ENCODE measurements around the gene C1QA.
A peak's percentile ranks its signal among the peaks of the same experiment; 100 is the strongest.
"Not testable (repeated sequence)": the region's sequence is repeated elsewhere in the genome, so short reads cannot be mapped to it uniquely, and the experiment has no call there.

Gene C1QA

DNA sequence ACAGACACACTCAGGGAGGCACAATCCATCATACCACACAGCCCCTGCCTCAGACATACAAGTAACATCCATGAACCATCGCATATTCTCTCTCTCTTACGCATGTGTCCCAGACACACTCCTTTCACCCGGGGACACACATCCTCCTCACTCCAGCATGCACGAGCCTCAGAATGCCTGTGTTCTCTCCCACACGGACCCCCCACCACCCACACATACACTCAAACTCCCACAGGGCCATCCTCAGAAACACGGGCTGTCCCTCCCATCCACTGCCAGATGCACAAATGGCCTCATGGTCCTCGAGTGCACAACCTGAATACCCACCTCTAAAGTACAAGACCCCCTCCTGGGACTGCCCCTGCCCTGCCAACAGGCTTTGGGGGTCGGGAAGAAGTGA, 4.8 kb downstream of the C1QA start:
- DNase-seq (ENCODE audit: low read depth in 2 of 2): no peak

DNA sequence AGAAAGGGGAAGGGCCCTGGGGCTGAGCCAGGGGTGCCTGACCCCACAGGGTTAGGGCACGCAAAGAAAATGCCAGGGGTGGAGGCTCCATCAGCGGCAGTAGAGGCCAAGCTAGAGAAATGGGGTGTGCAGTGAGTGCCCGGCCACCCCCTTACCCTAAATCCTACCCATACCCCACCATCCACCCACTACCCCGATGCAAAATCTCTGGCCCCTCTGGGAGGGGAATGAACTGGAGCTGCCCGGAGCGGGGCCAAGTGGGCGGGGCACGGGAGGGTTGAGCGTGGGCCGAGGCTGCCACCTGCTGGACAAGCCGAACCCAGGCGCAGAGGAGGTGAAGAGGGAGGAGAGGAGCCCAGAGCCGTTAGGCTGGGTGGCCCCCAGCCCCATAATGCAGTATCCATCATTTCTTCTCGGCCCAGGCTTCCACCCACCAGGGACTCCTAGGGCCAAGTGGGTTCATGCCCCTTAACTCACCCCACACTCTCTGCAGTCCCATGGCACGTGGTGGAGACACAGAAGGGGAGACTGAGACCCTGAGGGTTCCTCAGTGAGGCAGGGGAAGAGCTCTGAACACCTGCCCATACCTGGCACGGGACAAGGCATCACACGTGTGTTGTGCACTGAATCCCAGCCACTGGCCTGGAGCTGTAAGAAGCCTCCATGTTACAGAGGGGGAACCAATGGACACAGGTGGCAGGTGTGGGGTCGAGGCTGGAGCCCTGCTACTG, 5.6 kb downstream of the C1QA start:
- DNase-seq (ENCODE audit: low read depth in 2 of 2): peak; percentile 61 to 70

DNA sequence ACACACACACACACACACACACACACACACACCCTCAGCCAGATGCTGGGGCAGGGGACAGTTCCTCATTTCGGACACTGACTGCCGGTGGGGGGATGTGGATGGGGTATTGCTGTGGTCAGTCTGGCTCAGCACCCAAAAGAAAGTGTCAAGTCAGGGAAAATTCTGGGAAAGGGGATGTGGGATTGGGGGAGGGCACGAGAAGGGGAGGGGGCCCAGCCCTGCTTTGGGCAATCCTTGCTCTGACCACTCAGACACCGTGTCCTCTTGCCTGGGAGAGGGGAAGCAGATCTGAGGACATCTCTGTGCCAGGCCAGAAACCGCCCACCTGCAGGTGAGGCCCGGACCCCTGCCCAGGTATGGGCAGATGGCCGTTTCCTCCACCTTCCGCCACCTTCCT, 7.0 kb downstream of the C1QA start, which contains the start of gene C1QC:
Gene C1QC, plus strand, starts transcription at position 253 of the 400 bp plus-strand sequence. CDS start 391 bp downstream, outside the sequence.
- DNase-seq (ENCODE audit: low read depth in 2 of 2): no peak

DNA sequence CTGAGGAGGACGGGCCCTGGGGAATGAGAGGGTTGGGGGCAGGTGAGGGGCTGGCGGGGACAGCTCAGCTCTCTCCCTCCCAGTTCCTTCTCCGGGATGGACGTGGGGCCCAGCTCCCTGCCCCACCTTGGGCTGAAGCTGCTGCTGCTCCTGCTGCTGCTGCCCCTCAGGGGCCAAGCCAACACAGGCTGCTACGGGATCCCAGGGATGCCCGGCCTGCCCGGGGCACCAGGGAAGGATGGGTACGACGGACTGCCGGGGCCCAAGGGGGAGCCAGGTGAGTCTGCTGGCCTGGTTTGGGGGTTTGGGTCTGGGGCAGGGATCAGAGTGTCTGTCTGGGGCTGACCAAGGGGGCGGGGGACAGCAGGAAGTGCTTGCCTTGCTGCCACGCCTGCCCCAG, 7.5 kb downstream of the C1QA start:
- no peak for DNase-seq (ENCODE audit: low read depth in 2 of 2)

DNA sequence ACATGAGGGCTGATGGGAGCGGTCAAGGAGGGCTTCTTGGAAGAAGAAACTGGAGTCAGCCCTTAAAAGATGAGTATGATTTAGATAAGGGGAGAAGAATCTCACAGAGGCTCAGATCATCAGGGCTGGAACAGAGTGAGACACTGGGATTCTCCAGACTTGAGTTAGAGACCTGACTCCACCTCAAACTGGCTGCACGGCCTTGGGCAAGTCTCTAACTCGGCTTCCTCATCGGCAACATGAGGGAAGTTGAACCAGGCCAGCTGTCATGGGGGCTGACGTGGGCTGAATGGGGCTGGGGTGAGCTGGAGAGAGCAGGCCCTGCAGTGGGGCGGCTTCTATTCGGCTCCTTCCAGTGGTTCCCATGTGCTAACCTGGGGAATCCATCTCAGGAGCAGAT, 9.5 kb downstream of the C1QA start:
- no peak for DNase-seq (ENCODE audit: low read depth in 2 of 2)

DNA sequence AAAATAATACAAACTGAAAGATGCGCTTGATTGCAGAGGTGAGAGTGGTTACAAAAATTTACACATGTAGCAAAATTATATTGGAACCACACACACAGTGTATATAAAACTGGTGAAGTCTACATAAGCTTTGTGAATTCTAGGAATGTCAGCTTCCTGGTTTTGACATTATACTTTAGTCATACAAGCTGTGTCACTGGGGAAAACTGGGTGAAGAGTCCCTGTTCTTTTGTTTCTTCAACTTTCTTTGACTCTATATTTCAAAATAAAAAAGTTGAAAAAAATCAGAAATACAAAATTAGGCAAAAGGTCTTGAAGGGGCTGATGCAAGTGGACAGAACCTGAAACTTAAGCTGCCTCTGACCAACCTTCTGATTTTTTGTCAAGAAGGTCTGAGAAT, 10.0 kb downstream of the C1QA start:
- no peak for DNase-seq (ENCODE audit: low read depth in 2 of 2)

DNA sequence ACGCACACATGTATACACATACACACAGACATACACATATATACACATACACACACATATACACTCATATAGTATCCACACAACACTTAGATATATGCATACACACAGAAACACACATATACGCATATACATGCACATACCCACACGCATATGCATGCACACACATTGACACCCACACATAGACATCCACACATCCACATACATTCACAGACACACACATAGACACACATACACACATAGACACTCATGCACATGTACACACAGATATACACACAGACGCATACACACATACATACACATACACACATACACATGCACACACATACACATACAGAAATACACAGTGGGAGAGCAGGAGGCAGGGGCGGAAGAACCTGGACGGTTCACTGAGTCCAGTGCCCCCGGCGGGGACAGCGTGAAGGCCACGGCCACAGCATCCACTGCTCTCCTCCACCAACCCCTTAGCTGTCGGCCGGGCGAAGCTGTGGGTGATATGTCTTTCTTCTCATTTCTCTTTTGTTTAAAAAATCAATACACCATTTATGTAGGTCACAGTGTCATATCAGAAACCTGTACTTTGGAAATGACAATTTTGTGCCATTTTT, 13.8 kb downstream of the C1QA start:
- DNase-seq (ENCODE audit: low read depth in 2 of 2): no peak

DNA sequence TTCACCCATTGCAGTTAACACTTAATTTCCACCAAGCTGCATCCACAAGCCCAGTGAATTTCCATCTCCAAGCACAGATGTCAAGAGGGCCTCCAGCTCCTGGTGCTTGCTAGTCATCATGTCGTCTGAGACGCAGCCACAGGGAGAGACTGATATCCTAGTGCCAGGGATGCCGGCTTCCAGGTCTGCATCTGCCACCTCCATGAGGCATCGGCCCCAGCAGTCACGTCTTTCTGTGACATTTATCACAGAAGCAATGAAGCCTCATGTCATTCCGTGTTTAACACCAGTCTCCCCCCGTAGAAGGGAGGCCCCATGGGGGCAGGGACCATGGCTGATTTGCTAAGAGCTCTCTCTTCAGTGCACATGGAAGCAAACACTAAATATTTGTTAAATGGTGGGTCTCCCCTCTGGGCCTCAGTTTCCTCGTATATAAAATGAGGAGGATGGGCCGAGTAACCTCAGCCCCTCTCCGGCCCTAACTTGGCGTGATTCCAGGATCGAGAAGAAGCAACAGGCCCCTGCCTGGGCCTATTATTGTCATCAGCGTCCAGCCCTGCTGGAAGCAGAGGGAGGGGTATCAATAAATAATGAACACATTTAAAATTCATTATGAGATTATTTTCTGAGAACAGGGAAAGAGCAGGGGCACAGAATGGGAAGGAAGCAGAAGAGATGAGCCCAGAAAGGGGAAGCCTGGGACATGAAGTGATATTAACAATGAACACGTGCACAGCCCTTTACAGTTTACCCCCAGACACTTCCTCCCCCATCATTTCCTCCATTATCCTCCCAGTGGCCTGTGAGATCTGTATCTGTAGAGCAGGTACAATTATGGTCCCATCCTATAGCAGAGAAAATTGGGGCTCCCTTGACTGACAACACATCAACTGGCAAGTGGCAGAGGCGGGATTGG, 15.8 kb downstream of the C1QA start:
- no peak for DNase-seq (ENCODE audit: low read depth in 2 of 2)

DNA sequence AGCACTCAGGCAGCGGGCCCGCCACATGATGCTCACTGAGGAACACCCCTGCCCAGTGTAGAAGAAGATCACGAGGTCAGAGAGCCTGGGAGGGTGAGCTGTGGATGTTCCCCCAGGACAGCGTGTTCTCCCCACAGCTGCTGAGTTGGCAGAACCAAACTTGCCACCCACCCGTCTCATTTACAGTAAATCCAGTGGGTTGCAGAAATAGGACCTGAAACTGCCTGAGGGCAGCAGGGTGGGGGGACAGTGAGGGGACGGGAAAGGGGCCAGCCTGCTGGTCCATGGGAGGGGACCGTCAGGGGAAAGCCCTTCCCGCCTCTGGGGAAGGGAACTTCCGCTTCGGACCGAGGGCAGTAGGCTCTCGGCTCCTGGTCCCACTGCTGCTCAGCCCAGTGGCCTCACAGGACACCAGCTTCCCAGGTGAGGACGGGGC, 16.5 kb downstream of the C1QA start, which contains the start of gene C1QB:
Gene C1QB, plus strand, starts transcription at position 356 of the 436 bp plus-strand sequence. CDS start 6,227 bp downstream, outside the sequence.
- no peak for DNase-seq (ENCODE audit: low read depth in 2 of 2)

DNA sequence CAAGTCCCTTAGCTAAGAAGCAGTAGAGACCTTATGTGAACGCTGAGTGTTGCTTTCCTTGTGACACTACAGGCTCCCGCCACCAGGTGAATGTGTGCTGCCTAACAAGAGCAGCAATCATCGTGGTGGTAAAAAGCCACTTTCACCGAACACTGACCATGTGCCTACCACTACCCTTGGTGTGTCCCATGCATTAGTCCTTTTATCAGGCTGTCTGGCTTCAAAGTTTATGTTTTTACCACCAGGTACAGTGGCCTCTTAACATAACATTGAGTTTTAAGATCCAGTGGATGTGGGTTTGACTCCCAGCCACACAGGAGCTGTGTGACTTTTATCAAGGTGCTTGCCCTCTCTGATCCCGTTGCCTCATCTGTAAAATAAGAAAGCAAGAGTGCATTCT, 18.3 kb downstream of the C1QA start:
- no peak for DNase-seq (ENCODE audit: low read depth in 2 of 2)

DNA sequence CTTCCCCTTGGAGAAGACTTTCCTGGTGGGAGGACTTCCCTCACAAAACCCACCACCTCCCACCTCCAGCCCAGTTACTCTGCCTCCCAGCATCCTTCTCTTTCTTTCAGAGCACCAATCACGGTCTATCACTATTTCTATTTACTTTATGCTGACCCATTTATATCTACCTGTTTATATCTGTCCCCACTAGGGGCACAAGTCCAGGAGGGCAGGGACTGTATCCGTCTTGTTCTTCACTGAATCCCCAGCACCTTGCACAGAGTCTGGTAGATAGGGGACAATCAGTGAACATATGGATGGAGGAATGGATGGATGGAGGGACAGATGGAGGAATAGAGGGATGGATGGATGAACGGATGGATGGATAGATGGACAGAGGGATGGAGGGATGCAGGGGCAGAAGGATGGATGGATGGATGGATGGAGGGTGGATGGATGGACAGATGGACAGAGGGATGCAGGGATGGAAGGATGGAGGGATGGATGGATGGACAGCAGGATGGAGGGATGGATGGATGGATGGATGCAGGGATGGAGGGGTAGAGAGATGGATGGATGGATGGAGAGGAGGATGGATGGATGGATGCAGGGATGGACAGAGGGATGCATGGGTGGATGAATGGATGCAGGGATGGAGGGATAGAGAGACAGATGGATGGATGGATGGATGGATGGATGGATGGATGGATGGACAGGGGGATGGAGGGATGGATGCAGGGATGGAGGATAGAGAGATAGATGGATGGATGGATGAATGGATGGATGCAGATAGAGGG, 22.1 kb downstream of the C1QA start:
- DNase-seq (ENCODE audit: low read depth in 2 of 2): no peak

DNA sequence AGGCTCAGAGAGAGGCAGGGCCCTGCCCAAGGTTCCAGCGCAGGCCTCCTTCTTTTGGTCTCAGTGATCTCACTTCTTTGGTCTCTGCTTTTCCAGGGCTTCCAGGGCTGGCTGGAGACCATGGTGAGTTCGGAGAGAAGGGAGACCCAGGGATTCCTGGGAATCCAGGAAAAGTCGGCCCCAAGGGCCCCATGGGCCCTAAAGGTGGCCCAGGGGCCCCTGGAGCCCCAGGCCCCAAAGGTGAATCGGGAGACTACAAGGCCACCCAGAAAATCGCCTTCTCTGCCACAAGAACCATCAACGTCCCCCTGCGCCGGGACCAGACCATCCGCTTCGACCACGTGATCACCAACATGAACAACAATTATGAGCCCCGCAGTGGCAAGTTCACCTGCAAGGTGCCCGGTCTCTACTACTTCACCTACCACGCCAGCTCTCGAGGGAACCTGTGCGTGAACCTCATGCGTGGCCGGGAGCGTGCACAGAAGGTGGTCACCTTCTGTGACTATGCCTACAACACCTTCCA, 24.4 kb downstream of the C1QA start:
- no peak for DNase-seq (ENCODE audit: low read depth in 2 of 2)

DNA sequence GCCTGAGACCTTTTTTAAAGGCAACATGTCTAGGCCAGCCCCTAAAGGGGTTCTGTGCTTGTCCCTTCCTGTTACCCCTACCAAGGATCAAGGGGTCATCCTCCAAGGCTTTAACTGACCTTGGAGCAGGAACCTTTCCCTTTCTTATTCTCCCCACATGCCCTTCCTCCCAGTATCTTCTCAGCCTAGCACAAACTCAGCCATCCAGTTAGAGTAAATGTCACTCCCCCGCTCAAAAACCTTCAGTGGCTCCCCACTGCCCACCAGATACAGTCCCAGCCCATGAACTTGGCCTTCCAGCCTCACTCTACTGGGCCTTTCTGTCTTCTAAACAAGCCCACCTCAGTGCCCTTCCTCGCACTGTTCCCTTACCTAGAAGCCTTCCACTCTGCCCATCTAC, 25.5 kb downstream of the C1QA start:
- DNase-seq (ENCODE audit: low read depth in 2 of 2): no peak

DNA sequence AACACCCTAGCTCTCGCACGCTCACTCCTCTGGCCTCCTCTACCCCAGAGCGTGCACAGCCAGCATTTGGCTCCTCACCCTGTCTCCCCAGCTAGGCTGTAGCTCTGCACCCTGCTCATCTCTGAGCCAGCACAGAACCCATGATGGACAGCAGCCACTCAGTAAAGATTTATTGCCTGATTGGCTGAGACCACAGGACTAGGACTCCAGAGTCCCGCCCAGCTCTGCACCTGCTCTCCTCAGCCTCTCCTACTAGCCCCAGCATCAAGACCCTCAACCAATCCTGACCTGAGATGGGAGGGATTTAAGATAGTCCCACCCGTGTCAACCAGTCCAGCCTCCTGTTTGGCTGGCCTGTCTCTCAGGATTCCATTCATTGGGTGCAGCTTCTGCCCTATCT, 25.9 kb downstream of the C1QA start:
- no peak for DNase-seq (ENCODE audit: low read depth in 2 of 2)

DNA sequence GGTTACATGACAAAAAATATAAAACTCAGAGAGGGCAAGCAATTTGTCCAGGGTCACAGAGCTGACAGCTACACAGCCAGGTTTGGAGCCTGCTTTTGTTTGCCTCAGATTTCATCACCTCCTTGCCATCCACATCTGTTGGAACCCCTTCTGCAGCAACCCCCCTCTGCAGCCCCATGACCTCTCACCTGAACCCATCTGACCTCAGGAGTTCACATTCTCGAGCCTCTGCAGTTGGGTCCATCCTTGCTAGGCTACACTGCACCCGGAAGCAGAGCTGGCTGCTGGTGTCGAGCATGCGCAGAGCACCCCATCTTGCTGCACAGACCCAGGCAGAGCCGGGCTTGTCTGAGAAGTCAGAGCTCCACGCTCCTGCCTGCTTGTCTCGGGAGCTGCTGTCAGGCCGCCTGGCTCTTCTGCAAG, 26.6 kb downstream of the C1QA start:
- DNase-seq (ENCODE audit: low read depth in 2 of 2): no peak

DNA sequence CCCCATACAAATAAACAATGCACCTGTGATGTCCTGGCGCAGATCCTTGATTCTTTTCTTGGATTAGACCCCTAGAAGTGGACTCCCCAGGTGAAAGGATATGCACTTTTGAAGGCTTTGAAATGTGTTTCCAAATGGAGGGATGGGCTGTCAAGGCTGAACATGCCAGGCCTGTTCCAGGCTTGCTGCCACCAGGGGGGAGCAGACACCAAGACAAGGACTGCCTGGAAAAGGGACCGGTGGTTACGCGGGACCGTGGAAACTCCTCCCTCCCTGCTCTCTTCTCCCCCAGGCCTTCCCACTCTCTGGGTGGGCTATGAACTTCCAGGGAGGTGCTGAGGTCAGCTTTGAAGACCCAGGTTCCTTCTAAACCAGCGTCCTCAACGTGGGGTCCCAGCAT, 29.3 kb downstream of the C1QA start:
- DNase-seq (ENCODE audit: low read depth in 2 of 2): no peak

DNA sequence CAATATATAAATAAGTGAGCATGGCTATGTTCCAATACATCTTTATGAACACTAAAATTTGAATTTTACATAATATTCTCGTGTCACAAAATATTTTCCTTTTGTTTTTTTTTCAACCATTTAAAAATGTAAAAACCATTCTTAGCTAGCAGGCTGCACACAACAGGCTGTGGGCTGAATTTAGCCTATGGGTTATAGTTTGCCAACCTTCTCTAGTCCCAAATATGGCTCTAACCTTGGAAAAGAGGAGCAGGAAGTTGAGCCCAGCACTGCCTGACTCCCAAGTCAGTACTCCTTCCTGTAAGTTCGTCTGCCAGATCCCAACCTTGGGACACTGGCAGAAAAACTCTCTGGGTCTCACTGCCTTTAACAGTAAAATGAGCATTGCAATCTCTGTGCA, 30.0 kb downstream of the C1QA start:
- DNase-seq (ENCODE audit: low read depth in 2 of 2): no peak

DNA sequence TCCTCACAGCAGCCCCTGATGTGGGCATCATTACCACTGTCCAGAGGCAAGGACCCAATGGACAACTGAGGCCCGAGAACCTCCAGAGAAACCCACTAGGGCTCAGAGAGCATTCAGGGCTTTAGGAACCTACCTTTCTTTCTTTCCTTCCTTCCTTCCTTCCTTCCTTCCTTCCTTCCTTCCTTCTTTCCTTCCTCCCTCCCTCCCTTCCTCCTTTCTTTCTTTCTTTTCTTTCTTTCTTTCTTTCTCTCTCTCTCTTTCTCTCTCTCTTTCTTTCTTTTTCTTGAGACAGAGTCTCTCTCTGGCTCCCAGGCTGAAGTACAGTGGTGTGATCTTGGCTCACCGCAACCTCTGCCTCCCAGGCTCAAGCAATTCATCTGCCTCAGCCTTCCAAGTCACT, 32.4 kb downstream of the C1QA start:
- DNase-seq (ENCODE audit: low read depth in 2 of 2): not testable (repeated sequence)

DNA sequence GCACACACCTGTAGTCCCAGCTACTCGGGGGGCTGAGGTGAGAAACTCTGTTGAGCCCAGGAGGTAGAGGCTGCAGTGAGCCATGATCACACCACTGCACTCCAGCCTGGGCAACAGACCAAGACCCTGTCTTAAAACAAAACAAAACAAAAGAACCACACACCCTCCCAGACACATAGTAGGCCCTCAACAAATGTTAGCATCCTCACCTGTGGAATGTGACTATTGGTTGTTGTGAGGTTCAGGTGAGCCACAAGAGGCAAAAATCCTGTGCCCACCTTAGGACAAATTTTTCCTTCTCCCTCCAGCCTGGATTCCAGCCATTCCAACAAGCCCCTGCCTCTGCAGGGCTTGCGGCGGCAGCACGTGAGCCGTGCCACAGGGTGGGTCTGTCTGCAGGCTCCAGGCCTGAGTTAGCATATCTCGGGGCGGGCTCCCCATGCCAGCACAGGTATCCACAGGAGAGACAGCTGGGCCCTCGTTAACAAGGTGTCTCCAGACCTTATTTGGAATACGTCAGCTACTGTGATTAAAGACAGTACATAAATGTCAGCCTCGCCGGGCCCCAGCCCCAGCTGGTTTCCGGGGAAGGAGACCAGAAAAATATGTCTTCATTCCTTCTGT, 34.0 kb downstream of the C1QA start:
- DNase-seq (ENCODE audit: low read depth in 2 of 2): no peak

DNA sequence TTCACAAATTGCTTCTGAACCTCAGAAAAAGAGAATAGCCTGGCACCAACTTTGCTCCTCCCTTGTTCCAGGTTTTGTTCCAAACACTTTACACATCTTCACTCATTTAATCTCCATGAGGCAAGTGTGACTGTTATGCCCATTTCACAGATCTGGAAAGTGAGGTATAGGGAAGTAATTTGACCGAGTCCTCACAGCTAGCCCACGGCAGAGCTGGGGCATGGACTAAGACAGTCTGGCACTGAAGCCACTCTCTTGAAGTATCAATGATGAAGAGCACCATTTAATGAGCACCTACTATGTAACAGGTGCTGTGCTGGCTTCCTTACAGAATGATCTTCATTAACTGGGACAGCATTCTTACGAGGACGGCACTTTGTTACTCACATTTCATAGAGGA, 35.6 kb downstream of the C1QA start:
- DNase-seq (ENCODE audit: low read depth in 2 of 2): no peak
